ENCODE results near the gene ABHD5. TPM values are rescaled to one million over a fixed set of nuclear protein-coding genes. Genes with fewer than 3 reads are reported as not detected.

ABHD5 gene
- total RNA-seq, 1 experiment from 2014 or later = 10.5 TPM

DNA sequence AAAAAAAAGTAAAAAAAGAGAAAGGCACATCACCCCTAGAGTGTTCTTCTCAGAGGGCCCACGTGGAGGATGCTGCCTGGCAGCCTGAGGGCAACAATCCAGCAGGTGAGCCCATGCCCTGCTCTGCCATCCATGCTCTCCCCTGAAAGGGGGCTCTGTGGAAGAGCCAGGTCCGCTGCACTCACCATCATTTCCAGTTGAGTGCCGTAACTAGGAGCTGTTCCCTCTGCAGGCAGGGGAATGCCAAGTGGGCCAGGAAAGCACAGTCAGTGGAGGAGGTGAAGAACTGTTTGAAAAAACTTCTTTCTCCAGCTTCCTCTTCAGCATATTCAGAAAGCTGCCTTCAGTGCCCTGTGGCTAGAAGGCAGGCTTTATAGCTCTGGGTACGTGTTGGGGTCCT is 84.1 kb downstream of the ABHD5 start:
- Histone ChIP-seq H3K27ac (ENCODE audit: low read length) (no peak overlapping the region), H3K4me3 (ENCODE audit: low read depth in 2 of 2, low read length in 2 of 2) (no peak overlapping the region), H3K4me1 (ENCODE audit: control insufficient read depth, insufficient read depth, low read length) (no peaks in the 10 kb centered on the region), H3K36me3 (ENCODE audit: control insufficient read depth, insufficient read depth, low read length) (no peaks in the 10 kb centered on the region), H3K27me3 (ENCODE audit: control insufficient read depth, insufficient read depth, low read length) (no peaks in the 10 kb centered on the region), H3K9me3 (ENCODE audit: control insufficient read depth, insufficient read depth, low read depth, low read length) (no peaks in the 10 kb centered on the region)
- ChIA-PET POLR2A (no interaction called here), CTCF (no interaction called here)
- BruUV-seq (replicated peaks) = no TSS peak
- in situ Hi-C loops (cut with HindIII; ENCODE audit: low pct_unique_long_range_greater_than_20kb, low sequenced_read_pairs) (no loop called here), intact Hi-C loops (cut with micrococcal nuclease; ENCODE audit: unreplicated experiment) (no loop called here)
- no peak for ATAC-seq
- TF ChIP-seq TCF7L2 (IDR thresholded peaks at IDR 0.05; ENCODE audit: low read depth, low read length) (no peak), POLR2AphosphoS5 (IDR thresholded peaks at IDR 0.05; ENCODE audit: low read depth, low read length) (no peak), SIN3A (IDR thresholded peaks at IDR 0.05; ENCODE audit: borderline replicate concordance, insufficient read depth, low read depth, low read length) (no peak)
- TF ChIP-seq, protein P1, sequence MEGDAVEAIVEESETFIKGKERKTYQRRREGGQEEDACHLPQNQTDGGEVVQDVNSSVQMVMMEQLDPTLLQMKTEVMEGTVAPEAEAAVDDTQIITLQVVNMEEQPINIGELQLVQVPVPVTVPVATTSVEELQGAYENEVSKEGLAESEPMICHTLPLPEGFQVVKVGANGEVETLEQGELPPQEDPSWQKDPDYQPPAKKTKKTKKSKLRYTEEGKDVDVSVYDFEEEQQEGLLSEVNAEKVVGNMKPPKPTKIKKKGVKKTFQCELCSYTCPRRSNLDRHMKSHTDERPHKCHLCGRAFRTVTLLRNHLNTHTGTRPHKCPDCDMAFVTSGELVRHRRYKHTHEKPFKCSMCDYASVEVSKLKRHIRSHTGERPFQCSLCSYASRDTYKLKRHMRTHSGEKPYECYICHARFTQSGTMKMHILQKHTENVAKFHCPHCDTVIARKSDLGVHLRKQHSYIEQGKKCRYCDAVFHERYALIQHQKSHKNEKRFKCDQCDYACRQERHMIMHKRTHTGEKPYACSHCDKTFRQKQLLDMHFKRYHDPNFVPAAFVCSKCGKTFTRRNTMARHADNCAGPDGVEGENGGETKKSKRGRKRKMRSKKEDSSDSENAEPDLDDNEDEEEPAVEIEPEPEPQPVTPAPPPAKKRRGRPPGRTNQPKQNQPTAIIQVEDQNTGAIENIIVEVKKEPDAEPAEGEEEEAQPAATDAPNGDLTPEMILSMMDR (IDR thresholded peaks at IDR 0.05) = no peak
- TF ChIP-seq, protein P2, sequence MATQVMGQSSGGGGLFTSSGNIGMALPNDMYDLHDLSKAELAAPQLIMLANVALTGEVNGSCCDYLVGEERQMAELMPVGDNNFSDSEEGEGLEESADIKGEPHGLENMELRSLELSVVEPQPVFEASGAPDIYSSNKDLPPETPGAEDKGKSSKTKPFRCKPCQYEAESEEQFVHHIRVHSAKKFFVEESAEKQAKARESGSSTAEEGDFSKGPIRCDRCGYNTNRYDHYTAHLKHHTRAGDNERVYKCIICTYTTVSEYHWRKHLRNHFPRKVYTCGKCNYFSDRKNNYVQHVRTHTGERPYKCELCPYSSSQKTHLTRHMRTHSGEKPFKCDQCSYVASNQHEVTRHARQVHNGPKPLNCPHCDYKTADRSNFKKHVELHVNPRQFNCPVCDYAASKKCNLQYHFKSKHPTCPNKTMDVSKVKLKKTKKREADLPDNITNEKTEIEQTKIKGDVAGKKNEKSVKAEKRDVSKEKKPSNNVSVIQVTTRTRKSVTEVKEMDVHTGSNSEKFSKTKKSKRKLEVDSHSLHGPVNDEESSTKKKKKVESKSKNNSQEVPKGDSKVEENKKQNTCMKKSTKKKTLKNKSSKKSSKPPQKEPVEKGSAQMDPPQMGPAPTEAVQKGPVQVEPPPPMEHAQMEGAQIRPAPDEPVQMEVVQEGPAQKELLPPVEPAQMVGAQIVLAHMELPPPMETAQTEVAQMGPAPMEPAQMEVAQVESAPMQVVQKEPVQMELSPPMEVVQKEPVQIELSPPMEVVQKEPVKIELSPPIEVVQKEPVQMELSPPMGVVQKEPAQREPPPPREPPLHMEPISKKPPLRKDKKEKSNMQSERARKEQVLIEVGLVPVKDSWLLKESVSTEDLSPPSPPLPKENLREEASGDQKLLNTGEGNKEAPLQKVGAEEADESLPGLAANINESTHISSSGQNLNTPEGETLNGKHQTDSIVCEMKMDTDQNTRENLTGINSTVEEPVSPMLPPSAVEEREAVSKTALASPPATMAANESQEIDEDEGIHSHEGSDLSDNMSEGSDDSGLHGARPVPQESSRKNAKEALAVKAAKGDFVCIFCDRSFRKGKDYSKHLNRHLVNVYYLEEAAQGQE (IDR thresholded peaks at IDR 0.05; ENCODE audit: insufficient read depth in 1 of 2, low read depth in 2 of 2, low read length in 1 of 2) = no peak
- no peak for DNase-seq (ENCODE audit: low read depth, low spot score)

DNA sequence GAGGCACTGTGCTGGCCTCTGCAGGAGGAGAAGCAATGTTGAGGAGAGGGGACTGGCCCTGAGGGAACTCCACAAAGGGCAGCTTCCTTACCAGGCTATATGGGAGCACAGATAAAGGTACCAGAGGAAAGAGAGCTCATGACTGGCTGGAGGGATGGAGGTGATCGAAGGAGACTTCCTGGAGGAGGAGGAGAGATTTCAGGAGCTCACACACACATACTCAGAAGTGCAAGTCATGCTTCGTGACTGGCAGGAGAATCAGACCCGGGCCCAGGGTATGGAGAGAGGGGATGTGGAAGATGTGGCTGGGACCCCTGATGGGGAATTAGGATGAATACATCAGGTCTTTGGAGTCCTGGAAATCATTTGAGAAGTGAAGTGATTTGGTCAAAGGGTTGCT is 85.4 kb downstream of the ABHD5 start:
- no peak overlapping the region for H3K27ac ChIP-seq (ENCODE audit: low read length)
- BruUV-seq (replicated peaks) = no TSS peak
- H3K4me3 ChIP-seq (ENCODE audit: low read depth in 2 of 2, low read length in 2 of 2) = no peak overlapping the region
- ATAC-seq (no peak), DNase-seq (ENCODE audit: low read depth, low spot score) (no peak)
- TF ChIP-seq TCF7L2 (IDR thresholded peaks at IDR 0.05; ENCODE audit: low read depth, low read length) (no peak), SIN3A (IDR thresholded peaks at IDR 0.05; ENCODE audit: borderline replicate concordance, insufficient read depth, low read depth, low read length) (no peak), POLR2AphosphoS5 (IDR thresholded peaks at IDR 0.05; ENCODE audit: low read depth, low read length) (no peak)
- TF ChIP-seq, protein P2 (IDR thresholded peaks at IDR 0.05; ENCODE audit: insufficient read depth in 1 of 2, low read depth in 2 of 2, low read length in 1 of 2) = no peak
- TF ChIP-seq, protein P1 (IDR thresholded peaks at IDR 0.05) = no peak
- H3K27me3 ChIP-seq (ENCODE audit: control insufficient read depth, insufficient read depth, low read length) = no peaks in the 10 kb centered on the region
- no peaks in the 10 kb centered on the region for H3K4me1 ChIP-seq (ENCODE audit: control insufficient read depth, insufficient read depth, low read length)
- ChIA-PET CTCF (no interaction called here), POLR2A (no interaction called here)
- in situ Hi-C loops (cut with HindIII; ENCODE audit: low pct_unique_long_range_greater_than_20kb, low sequenced_read_pairs) = no loop called here
- H3K36me3 ChIP-seq (ENCODE audit: control insufficient read depth, insufficient read depth, low read length) = no peaks in the 10 kb centered on the region
- H3K9me3 ChIP-seq (ENCODE audit: control insufficient read depth, insufficient read depth, low read depth, low read length) = no peaks in the 10 kb centered on the region
- intact Hi-C loops (cut with micrococcal nuclease; ENCODE audit: unreplicated experiment) = no loop called here

Measured in Panc1 (cell line).